ENCODE data around the gene PDS5B.
A peak's percentile ranks its signal among the peaks of the same experiment; 100 is the strongest.

Gene PDS5B

GRCh38 chr13:32639502-32640105 is 53.4 kb downstream of the PDS5B start:
- TF ChIP-seq CTCF (IDR thresholded peaks at IDR 0.05), result peak; percentile 61
- Histone ChIP-seq H3K36me3 (no peaks in the 10 kb centered on the region), H3K27me3 (no peaks in the 10 kb centered on the region), H3K9me3 (no peaks in the 10 kb centered on the region), H3K27ac (peak overlapping the region; percentile 18), H3K4me3 (ENCODE audit: low read depth in 1 of 2, low read length in 1 of 2) (no peak overlapping the region), H3K4me1 (ENCODE audit: control insufficient read depth in 1 of 2, insufficient read depth in 1 of 2, low read depth in 1 of 2, low read length in 1 of 2) (peaks cover 23 to 29% of the 10 kb centered on the region in 2 experiments)

- H3K9me3 ChIP-seq, result no peaks in the 10 kb centered on the region
- H3K4me3 ChIP-seq (ENCODE audit: low read depth in 1 of 2, low read length in 1 of 2), result no peak overlapping the region
- TF ChIP-seq CTCF (IDR thresholded peaks at IDR 0.05), result no peak
- no peaks in the 10 kb centered on the region for H3K36me3 ChIP-seq
- H3K27me3 ChIP-seq, result no peaks in the 10 kb centered on the region
- peaks cover 23 to 29% of the 10 kb centered on the region in 2 experiments for H3K4me1 ChIP-seq (ENCODE audit: control insufficient read depth in 1 of 2, insufficient read depth in 1 of 2, low read depth in 1 of 2, low read length in 1 of 2)
- H3K27ac ChIP-seq, result peak overlapping the region; percentile 44
Measured at GRCh38 chr13:32642316-32642715, 56.1 kb downstream of the PDS5B start.

GRCh38 chr13:32642858-32643257 is 56.6 kb downstream of the PDS5B start:
- TF ChIP-seq CTCF (IDR thresholded peaks at IDR 0.05), result no peak
- peak overlapping the region; percentile 44 for H3K27ac ChIP-seq
- H3K4me3 ChIP-seq (ENCODE audit: low read depth in 1 of 2, low read length in 1 of 2), result no peak overlapping the region
- H3K36me3 ChIP-seq, result no peaks in the 10 kb centered on the region
- H3K27me3 ChIP-seq, result no peaks in the 10 kb centered on the region
- H3K4me1 ChIP-seq (ENCODE audit: control insufficient read depth in 1 of 2, insufficient read depth in 1 of 2, low read depth in 1 of 2, low read length in 1 of 2), result peaks cover 23 to 29% of the 10 kb centered on the region in 2 experiments
- H3K9me3 ChIP-seq, result no peaks in the 10 kb centered on the region

- Histone ChIP-seq H3K36me3 (no peaks in the 10 kb centered on the region), H3K4me3 (ENCODE audit: low read depth in 1 of 2, low read length in 1 of 2) (no peak overlapping the region), H3K4me1 (ENCODE audit: control insufficient read depth in 1 of 2, insufficient read depth in 1 of 2, low read depth in 1 of 2, low read length in 1 of 2) (peaks cover 10 to 11% of the 10 kb centered on the region in 2 experiments), H3K9me3 (no peaks in the 10 kb centered on the region), H3K27ac (no peak overlapping the region), H3K27me3 (no peaks in the 10 kb centered on the region)
- TF ChIP-seq CTCF (IDR thresholded peaks at IDR 0.05), result no peak
Measured at GRCh38 chr13:32645854-32646253, 59.6 kb downstream of the PDS5B start.

GRCh38 chr13:32647926-32648325 is 61.7 kb downstream of the PDS5B start:
- TF ChIP-seq CTCF (IDR thresholded peaks at IDR 0.05), result no peak

More at GRCh38 chr13:32647926-32648325, 61.7 kb downstream of the PDS5B start:
- Histone ChIP-seq H3K27ac (no peak overlapping the region), H3K27me3 (no peaks in the 10 kb centered on the region), H3K9me3 (no peaks in the 10 kb centered on the region), H3K4me1 (ENCODE audit: control insufficient read depth in 1 of 2, insufficient read depth in 1 of 2, low read depth in 1 of 2, low read length in 1 of 2) (peaks cover under 1 to 2% of the 10 kb centered on the region in 2 experiments), H3K4me3 (ENCODE audit: low read depth in 1 of 2, low read length in 1 of 2) (no peak overlapping the region), H3K36me3 (no peaks in the 10 kb centered on the region)

All from neutrophil (primary cell).